ENCODE results near the gene RASA4B. TPM values are rescaled to one million over a fixed set of nuclear protein-coding genes. Genes with fewer than 3 reads are reported as not detected.

The RASA4B gene
- total and polyA plus RNA-seq, 9 of the 15 experiments (the other 6 are each of a cell fraction or from before 2014, with no cell fraction given), result 0.01 to 2.9 (median 1.5) TPM; not detected in 1

DNA sequence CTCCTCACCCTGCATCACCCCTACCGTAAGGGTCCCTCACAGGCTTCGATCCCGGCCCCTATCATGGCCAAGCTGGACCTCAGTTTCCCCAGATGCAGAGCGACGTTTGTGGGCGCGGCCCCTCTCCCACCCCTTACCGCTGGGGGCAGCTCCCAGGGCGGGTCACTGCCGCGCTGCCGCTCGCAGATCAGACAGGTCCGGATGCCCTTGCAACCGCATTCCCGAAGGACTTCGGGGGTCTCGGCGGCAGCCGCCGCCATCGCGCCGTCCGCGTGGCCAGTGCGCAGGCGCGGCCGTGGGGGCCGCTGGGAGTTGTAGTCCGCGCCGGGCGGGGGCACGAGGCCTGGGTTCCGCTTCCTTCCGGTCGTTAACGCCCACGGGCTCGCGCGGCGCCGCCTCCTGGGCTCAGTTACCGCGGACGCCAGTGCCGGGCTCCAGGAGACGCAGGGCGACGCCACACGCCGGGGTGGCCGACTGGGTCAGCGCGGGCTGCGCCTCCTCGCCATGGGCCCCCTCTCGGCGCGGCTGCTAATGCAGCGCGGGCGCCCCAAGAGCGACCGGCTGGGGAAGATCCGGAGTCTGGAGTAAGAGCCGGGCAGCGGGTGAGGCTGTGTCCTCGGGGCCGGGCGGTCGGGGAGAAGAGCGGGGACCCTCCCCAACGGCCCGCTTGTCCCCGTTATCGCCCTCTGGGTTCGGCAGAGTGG, 52.8 kb downstream of the RASA4B start, which contains the start of the genes ALKBH4 and LRWD1 (continued):
- peak; percentile 92 for TF ChIP-seq ATF6 (CRISPR knock-in tag; IDR thresholded peaks at IDR 0.05)
- no peak for TF ChIP-seq AFF1 (IDR thresholded peaks at IDR 0.05; ENCODE audit: low read depth in 1 of 2, partially characterized antibody in 2 of 2)
- 0 out of 2 replicates have a peak, but pooled peaks have one; percentile 3 for TF ChIP-seq CBFA2T3 (IDR thresholded peaks at IDR 0.05)
- peak; percentile 98 for TF ChIP-seq ZNF143 (CRISPR knock-in tag; IDR thresholded peaks at IDR 0.05)
- TF ChIP-seq ZNF318 (IDR thresholded peaks at IDR 0.05; ENCODE audit: borderline replicate concordance in 1 of 2, low read depth in 1 of 2), result no peak
- no peak for TF ChIP-seq BACH1 (tag; IDR thresholded peaks at IDR 0.05)
- TF ChIP-seq PPARD (CRISPR knock-in tag; IDR thresholded peaks at IDR 0.05), result no peak
- no peak for TF ChIP-seq ZNF695 (CRISPR knock-in tag; IDR thresholded peaks at IDR 0.05)
